KBM-7 (cell line): Measurements from ENCODE around the gene PCDHGA11.
"Not testable (repeated sequence)": the region's sequence is repeated elsewhere in the genome, so short reads cannot be mapped to it uniquely, and the experiment has no call there.

Source experiments
- DNase-seq: peaks from one replicate; pipeline ENCODE4 v3.0.0-alpha.2; 2015
- in situ Hi-C: fragments of 300-500 bp; cut with MboI; formaldehyde crosslinking; loops from 2 replicates; pipeline ENCODE4 v1.14.3; 2020; ENCODE audit warnings: low sequenced_read_pairs, low pct_unique_long_range_greater_than_20kb, mixed read lengths

The PCDHGA11 gene

DNA sequence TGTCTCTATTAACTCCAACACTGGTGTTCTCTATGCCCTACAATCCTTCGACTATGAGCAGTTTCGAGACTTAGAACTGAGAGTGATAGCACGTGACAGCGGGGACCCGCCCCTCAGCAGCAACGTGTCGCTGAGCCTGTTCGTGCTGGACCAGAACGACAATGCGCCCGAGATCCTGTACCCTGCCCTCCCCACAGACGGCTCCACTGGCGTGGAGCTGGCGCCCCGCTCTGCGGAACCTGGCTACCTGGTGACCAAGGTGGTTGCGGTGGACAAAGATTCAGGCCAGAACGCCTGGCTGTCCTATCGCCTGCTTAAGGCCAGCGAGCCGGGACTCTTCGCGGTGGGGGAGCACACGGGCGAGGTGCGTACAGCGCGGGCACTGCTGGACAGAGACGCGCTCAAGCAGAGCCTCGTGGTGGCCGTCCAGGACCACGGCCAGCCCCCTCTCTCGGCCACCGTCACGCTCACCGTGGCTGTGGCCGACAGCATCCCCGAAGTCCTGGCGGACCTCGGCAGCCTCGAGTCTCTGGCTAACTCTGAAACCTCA is 2.0 kb downstream of the PCDHGA11 start:
- no peak for DNase-seq
- in situ Hi-C loops: no loop called here

DNA sequence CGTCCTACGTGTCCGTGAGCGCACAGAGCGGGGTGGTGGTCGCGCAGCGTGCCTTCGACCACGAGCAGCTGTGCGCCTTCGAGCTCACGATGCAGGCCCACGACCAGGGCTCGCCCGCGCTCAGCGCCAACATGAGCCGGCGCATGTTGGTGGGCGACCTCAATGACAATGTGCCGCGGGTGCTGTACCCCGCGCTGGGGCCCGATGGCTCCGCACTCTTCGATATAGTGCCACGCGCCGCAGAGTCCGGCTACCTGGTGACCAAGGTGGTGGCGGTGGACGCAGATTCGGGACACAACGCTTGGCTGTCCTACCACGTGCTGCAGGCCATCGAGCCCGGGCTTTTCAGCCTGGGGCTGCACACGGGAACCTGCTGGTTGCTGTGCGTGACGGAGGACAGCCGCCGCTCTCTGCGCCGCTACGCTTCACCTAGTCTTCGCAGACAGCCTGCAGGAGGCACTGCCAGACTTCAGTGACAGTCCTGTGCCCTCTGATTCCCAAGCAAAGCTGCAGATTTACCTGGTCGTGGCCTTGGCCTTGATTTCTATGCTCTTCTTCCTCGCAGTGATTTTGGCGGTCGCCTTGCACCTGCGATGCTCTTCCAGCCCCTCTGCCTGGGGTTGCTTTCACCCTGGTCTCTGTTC is 7.1 kb downstream of the PCDHGA11 start:
- DNase-seq: no peak
- in situ Hi-C loops: no loop called here

DNA sequence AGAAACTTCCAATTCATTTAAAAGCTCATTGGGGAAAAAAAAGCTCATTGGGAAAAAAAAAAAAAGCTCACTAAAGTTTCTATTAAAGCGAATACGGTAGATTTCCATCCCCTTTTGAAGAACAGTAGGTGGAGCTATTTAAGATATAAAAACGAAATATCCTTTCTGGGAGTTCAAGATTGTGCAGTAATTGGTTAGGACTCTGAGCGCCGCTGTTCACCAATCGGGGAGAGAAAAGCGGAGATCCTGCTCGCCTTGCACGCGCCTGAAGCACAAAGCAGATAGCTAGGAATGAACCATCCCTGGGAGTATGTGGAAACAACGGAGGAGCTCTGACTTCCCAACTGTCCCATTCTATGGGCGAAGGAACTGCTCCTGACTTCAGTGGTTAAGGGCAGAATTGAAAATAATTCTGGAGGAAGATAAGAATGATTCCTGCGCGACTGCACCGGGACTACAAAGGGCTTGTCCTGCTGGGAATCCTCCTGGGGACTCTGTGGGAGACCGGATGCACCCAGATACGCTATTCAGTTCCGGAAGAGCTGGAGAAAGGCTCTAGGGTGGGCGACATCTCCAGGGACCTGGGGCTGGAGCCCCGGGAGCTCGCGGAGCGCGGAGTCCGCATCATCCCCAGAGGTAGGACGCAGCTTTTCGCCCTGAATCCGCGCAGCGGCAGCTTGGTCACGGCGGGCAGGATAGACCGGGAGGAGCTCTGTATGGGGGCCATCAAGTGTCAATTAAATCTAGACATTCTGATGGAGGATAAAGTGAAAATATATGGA is 9.7 kb downstream of the PCDHGA11 start, which contains the start of gene PCDHGA12:
Gene PCDHGA12, plus strand, starts transcription at position 176 of the 782 bp plus-strand sequence. Its CDS starts 253 bp downstream, at position 429.
- in situ Hi-C loops: no loop called here
- DNase-seq: no peak

DNA sequence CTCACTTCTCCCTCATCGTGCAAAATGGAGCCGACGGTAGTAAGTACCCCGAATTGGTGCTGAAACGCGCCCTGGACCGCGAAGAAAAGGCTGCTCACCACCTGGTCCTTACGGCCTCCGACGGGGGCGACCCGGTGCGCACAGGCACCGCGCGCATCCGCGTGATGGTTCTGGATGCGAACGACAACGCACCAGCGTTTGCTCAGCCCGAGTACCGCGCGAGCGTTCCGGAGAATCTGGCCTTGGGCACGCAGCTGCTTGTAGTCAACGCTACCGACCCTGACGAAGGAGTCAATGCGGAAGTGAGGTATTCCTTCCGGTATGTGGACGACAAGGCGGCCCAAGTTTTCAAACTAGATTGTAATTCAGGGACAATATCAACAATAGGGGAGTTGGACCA is 10.4 kb downstream of the PCDHGA11 start:
- in situ Hi-C loops: no loop called here
- DNase-seq: no peak

DNA sequence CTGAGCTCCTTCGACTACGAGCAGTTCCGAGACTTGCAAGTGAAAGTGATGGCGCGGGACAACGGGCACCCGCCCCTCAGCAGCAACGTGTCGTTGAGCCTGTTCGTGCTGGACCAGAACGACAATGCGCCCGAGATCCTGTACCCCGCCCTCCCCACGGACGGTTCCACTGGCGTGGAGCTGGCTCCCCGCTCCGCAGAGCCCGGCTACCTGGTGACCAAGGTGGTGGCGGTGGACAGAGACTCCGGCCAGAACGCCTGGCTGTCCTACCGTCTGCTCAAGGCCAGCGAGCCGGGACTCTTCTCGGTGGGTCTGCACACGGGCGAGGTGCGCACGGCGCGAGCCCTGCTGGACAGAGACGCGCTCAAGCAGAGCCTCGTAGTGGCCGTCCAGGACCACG is 11.5 kb downstream of the PCDHGA11 start:
- in situ Hi-C loops, DNase-seq: not testable (repeated sequence)

DNA sequence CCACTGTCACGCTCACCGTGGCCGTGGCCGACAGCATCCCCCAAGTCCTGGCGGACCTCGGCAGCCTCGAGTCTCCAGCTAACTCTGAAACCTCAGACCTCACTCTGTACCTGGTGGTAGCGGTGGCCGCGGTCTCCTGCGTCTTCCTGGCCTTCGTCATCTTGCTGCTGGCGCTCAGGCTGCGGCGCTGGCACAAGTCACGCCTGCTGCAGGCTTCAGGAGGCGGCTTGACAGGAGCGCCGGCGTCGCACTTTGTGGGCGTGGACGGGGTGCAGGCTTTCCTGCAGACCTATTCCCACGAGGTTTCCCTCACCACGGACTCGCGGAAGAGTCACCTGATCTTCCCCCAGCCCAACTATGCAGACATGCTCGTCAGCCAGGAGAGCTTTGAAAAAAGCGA is 11.9 kb downstream of the PCDHGA11 start:
- DNase-seq, in situ Hi-C loops: not testable (repeated sequence)

DNA sequence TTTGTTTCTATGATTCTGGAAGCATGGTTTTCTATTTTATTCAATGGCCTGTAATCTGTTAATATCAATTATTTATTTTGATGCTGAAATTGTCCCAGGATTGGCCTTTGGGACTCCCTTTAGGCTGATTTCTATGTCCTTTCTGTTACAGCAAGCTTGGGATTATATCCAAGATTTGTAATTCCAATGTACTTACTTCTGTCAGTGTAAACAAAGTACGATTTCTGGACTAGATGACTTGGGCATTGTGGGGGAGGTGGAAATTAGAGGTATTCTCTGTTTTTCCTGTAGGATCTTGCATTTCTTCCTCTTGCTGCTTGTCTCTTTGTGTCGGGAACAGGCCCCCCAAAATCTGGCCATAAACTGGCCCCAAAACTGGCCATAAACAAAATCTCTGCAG is 13.2 kb downstream of the PCDHGA11 start:
- no peak for DNase-seq
- in situ Hi-C loops: no loop called here

DNA sequence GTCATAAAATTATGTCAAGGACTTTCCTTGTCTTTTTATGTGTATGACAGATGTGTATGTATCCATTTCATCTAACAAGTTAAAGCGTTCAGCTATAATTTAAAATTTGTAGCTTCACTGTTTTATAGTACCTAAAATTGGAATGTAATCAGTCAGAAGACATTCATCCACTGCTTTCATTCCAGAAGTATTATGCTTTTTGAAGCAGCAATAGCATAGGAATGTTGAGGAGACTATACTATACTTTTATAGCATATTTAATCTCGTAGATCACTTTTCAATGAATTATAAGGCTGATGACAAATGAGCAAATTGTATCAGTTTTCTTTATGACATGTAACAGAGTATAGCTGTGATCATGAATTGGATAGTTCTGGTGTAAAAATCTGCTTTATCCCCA is 16.4 kb downstream of the PCDHGA11 start:
- no peak for DNase-seq
- in situ Hi-C loops: no loop called here

DNA sequence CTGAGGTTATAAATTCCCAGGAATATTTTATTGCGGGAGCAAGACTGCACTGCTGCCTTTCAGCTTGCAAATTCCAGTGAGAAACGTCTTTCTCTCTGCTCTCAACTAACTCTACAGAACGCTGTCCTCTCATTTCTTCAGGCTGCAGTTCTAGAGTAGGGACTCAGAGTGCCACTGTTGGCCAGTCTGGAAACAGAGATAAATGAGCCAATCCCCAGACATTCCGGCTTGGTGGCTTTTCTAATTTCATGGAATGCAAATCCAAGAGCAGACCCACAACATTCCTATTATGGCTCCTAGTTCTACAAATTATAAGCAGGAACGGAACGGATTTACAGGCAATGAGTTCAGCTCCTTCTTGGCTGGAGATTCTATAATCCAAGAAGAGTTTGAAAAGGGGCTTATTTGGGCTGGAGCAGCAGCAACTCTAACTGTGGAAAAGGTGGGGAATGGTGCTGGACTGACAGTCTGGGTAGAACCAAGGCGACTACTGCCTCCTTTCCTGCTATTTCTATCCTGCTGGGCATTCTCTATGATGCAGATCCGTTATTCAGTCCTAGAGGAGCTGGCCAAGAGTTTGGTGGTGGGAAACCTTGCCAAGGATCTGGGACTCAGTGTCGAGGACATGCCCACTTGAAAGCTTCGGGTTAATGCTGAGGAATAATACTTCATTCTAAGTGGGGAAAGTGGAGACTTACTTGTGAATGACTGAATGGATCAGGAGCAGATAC is 18.7 kb downstream of the PCDHGA11 start:
- no peak for DNase-seq

DNA sequence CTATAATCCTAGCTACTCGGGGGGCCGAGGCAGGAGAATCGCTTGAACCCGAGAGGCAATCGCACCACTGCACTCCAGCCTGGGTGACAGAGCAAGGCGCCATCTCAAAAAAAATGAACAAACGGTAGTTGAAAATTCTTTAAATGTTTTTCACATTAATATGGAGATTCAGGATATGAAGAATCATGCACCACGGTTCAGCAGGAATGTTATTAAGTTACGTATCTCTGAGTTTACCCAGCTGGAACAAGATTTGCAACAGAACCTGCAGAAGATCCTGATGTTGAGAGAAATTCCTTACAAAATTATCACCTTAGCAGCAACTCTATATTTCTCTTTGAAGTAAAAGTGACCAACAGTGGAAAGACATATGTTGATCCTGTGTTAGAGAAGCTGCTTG is 19.5 kb downstream of the PCDHGA11 start:
- no peak for DNase-seq
- in situ Hi-C loops: no loop called here

More for the DNA sequence above, 18.7 kb downstream of the PCDHGA11 start:
- in situ Hi-C loops: no loop called here

DNA sequence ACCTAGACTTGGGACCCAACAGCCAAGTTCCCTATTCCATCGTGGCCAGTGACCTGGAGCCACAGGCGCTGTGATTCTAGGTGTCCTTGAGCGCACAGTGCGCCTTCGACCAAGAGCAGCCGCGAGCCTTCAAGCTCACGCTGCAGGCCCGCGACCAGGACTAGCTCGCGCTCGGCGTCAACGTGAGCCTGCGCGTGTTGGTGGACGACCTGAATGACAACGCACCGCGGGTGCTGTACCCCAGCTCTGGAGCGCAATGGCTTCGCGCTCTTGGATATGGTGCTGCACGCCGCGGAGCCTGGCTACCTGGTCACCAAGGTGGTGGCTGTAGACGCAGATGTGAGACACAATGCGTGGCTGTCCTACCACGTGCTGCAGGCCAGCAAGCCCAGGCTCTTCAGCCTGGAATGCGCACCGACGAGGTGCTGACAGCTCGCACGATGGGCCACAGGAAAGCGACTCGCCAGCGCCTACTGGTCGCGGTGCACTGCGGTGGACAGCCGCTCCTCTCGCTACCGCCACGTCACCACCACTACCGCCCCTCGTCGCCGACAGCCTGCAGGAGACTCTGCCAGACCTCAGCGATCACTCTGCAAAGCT is 20.8 kb downstream of the PCDHGA11 start:
- in situ Hi-C loops: no loop called here
- no peak for DNase-seq

DNA sequence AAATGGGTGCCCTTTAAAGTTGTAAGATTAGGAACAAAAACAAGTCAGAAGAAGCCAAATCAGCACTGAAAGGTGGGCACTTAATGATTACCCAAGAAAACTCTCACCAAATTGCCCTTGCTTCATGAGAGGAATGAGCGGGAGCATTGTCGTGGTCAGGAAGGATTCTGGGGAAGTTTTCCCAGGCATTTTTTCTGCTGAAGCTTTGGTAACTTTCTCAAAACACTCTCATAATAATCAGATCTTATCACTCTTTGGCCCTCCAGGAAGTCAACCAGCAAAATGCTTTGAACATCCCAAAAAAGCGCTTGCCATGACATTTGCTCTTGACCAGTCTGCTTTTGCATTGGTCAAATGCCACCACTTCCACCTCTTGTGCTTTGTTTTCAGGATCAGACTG is 44.5 kb downstream of the PCDHGA11 start:
- DNase-seq: no peak
- in situ Hi-C loops: no loop called here
